Stimulated activated CD8-positive, alpha-beta memory T cell treated with anti-CD3 and anti-CD28 coated beads, Interleukin-4, amount 100 ng/mL, for 48 hours (primary cell): ENCODE data around the gene NUDT3.
"Not testable (repeated sequence)": the region's sequence is repeated elsewhere in the genome, so short reads cannot be mapped to it uniquely, and the experiment has no call there.

ENCODE experiments used
- DNase-seq: peaks from one replicate; pipeline ENCODE4 v3.0.0-alpha.2; 2020

Gene NUDT3

DNA sequence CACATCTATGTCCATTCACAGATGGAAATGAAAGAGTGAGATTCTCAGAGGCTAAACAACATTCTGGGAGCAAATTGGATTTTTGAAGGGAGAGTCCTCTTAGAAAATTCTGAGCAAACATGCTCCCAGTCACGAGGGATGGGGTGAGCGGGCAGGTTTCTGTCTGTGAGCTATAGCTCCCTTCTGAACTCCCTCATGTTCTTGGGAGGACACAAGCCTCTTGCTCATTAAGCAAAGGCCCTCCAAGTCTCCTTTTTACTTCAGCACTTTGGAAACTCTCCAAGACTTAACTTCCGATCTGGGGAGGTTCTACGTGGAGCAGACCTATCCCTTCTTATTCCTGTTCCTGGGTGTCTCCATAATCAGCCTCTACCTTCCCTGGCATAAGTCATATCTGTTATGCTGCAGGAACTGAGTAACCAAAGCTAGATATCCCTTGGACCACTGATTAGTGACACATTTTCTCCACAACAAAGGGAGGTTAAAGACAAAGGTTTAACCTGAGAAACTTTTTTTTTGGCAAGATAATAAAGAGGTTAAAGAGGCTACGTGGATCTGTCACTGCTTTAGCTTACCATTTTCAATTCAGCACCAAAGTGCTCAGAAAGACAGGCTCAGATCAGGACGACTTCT lies 110.7 kb downstream of the NUDT3 start:
- no peak for DNase-seq

- no peak for DNase-seq
These were observed 112.3 kb downstream of the NUDT3 start for GRCh38 chr6:34280216-34280615.

- no peak for DNase-seq
These were observed 113.6 kb downstream of the NUDT3 start for GRCh38 chr6:34278833-34279232.

- no peak for DNase-seq
These were observed 114.7 kb downstream of the NUDT3 start for GRCh38 chr6:34277763-34278112.

DNA sequence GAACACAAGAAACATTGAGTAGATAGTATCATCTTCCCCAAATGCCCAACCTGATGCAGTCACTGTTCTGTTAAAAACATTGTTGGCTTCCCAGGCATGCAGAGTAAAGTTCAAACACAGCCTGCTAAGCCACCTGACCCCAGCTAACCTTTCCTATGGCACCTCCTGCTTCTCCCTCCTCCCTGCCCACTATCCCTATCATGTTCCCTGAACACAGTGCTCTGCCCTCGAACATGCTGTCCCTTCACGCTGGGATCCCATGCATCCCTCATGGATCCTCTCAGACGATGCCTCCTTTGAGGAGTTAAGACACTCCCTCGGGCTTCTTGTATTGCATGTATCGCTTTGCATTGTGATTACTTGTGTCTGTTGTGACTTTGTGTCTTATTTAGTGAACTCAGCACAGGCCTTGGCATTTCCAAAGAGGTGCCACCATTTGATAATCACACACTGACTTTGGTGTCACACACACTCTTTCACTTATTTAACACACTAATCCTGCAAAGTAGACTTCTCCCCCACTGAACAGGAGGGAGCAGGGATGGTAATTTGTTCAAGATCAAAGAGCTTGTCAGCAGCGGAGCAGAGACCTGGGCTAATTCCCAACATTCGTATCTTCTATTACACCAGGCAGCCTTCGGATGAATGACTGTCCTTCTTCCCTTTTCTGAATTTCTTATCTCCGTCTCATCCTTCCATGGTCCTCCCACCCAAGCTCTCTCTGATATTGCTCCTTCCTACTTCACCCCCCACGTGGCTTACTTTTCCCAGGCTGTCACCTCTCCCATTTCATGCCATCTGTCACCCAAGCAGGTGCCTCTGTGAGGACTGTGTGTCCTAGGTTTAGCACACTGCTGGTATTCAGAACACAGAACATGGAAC lies 115.3 kb downstream of the NUDT3 start:
- DNase-seq = no peak

DNA sequence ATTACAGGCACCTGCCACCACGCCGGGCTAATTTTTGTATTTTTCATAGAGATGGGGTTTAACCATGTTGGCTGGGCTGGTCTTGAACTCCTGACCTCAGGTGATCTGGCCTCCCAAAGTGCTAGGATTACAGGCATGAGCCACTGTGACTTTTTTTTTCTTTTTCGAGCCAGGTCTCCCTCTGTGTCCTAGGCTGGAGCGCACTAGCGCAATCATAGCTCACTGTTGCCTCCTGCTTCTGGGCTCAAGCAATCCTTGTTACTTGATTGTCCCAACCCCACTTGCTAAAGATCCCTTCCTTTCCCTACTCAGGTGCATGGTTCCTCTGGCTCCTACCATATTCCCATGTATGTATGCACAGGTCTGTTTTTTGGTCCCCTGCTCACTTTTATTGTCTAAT lies 116.3 kb downstream of the NUDT3 start:
- no peak for DNase-seq

DNA sequence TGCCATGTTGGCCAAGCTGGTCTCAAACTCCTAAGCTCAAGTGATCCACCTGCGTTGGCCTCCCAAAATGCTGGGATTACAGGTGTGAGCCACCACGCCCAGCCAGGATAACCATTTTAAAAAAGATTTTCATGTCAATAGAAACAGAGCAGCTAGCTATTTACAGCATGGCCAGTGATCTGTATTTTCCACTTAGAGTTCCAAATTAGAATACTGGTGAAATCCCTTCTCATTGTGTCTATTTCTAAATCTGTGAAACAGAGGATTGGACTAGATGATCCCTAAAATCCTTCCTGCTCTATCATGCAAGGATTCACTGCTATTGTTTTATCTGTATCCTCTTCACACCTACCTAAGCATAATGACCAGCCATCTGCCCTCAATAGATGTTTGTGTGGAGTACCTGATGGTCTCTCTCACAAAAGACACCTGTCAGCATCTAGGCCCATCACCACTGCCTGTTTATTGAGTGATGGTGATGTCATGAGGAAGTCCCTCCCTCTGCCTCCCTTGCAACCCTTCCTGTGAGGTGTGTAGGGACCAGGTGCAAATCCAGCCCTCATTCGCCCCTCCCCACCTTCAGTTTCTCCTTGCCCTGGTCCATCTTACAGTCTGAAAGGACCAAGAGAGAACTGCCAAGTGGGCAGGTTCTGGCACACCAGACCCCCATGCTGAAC lies 117.2 kb downstream of the NUDT3 start:
- DNase-seq = no peak

DNA sequence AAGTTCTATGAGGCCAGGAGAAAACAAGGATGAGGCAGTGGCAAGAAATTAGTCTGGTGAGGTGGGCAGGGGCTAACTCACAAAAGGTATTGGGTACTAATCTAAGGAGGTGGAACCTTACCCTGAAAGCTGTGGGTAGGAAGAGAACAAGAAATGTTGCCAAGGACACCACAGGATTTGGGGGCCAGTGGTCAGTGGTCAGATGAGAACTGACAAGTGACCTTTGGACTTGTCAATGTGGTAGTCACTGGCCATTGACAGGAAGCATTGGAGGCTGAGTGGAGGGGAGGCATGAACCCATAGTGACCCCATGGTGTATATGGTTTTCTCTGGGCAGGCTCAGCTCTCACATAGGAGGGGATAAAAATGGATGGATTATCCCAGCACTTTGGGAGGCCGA lies 118.3 kb downstream of the NUDT3 start:
- DNase-seq = no peak

DNA sequence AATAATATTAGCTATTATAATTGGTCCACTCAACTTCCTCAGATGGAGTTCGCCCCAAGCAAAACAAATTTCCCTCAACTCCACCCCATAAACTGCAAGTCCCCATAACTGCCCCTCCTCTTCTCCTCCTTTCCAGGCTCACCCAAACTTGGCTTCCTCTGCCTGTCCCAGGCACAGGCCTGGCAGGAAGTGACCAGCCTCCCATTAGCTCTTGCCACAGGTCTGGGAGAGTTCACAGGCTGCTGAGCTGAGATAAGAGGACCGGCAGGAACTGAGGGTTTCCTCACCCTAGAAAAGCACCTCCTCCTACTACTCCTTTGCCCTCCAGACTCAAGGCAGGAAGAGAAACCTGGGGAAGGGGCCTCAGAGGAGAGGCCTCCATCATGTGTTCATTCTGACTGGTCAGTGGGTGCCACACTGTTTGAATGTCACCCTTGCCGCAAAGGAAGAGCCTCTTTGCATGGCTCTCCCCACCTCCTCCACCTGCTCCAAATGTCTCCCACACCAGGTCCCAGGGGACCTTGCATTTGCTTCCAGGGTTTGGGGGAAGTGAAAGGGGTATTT lies 119.1 kb downstream of the NUDT3 start:
- DNase-seq = no peak

DNA sequence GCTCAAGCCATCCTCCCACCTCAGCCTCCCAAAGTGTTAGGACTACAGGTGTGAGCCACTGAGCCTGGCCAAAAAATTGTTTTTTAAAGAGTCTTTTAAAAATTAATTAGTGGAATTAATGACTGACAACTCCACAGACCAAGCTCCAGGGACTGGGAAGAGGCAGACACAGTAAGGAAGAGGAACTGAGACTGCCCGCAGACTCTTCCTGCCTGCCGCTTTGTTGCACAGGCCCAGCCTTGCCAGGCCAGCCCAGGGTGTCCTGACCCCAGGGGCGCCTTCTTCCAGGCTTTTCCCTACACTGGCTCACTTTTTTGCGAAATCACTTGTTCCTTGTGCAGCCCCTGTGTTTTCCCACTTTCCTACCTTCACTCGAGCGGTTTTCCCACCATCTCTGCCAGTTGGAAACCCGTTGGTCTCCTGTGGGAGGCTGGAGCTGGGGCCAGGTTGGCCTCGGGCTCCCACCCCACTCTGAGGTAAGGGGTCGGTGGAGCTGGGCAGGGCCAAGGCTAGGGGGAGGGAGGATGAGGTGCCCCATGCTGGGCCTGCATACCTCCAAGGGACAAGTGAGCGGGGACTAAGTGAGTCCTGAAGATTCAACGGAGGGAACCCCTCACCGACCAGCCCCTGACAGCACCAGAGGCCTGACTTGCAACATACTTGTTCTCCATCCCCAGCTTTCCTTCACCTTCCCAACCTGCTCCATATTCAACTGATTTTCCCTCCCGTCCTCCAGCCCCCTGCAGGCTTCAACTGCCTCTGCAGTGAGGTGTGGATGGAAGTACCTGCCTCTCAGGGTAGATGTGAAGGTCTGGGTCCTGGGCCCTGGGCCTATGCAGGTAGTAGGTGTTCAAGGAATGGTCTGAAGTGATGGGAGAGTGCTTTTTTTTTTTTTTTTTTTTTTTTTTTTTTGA lies 120.2 kb downstream of the NUDT3 start:
- no peak for DNase-seq

GRCh38 chr6:34269658-34270341 lies 122.7 kb downstream of the NUDT3 start:
- not testable (repeated sequence) for DNase-seq

- not testable (repeated sequence) for DNase-seq
These were observed 123.3 kb downstream of the NUDT3 start for GRCh38 chr6:34269132-34269531.

DNA sequence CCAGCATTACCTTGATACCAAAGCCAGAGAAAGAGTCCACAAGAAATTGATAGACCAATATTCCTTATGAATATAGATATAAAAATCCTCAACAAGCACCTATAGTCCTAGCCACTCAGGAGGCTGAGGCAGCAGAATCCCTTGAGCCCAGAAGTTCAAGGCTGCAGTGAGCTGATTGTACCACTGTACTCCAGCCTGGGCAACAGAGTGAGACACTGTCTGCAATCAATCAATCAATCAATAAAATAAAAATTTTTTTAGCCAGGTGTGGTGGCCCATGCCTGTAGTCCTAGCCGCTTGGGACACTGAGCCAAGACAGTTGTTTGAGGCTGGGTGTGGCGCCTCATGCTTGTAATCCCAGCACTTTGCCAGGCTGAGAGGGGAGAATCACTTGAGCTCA lies 124.7 kb downstream of the NUDT3 start:
- no peak for DNase-seq

DNA sequence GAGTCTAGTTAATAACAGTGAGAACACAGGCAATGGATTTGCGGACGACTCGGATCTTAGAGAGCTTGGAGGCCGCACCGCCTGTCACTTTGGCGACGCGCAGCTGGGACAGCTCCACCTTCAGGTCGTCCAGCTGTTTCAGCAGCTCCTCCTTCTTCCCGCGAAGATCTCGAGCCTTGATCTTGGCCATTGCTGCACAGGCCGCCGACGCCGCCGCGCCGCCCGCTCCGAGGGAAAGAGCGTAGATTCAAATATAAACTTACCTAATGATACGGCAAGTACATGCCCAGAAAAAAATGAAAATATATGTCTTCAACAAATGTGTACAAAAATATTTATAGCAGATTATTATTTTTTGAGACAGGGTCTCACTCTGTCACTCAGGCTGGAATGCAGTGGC lies 129.0 kb downstream of the NUDT3 start:
- DNase-seq = not testable (repeated sequence)

- DNase-seq = no peak
These were observed 131.7 kb downstream of the NUDT3 start for GRCh38 chr6:34260576-34261267.

- DNase-seq = no peak
These were observed 132.9 kb downstream of the NUDT3 start for GRCh38 chr6:34259529-34260069.

GRCh38 chr6:34252395-34252794 lies 140.1 kb downstream of the NUDT3 start:
- not testable (repeated sequence) for DNase-seq

DNA sequence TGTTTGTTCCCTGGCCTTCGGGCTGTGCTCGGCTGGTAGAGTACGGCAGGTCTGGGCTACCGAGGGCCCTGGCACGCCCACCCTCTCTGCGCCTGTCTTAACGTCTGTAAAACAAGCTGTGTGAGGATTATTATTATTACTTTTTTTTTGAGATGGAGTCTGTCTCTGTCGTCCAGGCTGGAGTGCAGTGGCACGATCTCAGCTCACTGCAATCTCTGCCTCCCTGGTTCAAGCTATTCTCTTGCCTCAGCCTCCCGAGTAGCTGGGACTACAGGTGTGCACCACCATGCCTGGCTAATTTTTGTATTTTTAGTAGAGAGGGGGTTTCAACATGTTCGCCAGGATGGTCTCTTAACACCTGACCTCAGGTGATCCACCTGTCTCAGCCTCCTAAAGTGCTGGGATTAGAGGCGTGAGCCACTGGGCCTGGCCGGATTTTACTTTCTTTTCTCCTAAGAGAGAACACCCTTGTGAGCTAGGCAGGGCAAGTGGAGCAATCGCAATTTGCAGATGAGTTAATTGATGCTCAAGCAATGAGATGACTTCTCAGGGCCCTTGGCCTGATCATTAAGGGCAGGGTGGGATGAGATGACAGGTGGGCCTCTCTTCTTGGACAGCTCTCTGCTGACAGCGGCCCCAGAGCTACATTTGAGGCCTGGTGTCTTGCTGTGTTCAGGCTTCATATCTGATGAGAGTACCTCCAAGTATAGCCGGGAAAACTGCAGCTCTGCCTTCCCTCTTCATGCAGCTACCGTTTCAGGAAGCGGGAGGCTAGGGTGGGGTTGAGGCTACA lies 142.8 kb downstream of the NUDT3 start:
- DNase-seq = no peak

DNA sequence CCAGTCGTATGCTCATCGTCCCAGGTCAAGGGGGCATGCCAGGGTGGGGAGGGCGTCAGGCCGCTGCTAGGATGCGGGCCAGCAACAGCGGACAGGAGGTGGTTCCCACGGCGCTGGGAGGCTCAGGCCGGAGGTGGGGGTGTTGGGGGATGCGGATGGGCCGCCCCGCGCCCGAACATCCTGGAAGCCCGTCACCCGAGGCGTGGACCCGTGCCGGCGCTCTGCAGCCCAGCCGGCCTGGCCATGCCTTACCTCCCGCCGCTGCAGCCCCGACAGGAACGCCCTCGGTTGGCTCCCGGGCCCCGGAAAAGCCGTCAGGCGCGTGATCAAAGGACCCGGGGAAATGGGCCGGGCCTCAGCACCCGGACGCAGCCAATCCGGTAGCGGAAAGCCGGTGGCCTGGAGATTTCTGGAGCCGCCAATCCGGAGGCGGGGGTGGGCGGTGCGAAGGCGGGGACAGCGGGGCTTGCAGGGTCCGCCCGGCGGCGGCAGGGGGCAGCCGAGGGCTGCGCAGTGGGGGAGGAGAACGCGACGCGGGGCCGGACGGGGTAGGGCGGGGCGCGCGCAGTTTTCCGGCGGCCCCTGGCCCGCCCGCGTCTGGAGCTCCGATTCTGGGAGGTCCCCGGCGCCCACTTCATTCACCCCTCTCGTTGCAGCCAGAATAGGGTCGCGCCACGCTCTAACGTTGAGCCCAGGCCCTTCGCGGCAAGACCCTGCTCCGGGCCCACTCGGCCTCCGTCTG lies 143.6 kb downstream of the NUDT3 start, which contains the start of gene SMIM29:
Gene SMIM29, minus strand, starts transcription at position 280 of the 742 bp plus-strand sequence. CDS start 1,215 bp downstream, outside the sequence.
- DNase-seq = peak; percentile 99
